Neural progenitor cell (in vitro differentiated cells): ENCODE data around the gene CRACR2B. TPM values are rescaled to one million over a fixed set of nuclear protein-coding genes. Genes with fewer than 3 reads are reported as not detected.
A peak's percentile ranks its signal among the peaks of the same experiment; 100 is the strongest.

Experiments
- DNase-seq: peaks from one replicate; pipeline ENCODE4 v3.0.0-alpha.2; 2016; ENCODE audit warnings: low spot score
- H2AFZ ChIP-seq: fragments of 200-600 bp; sonication (generic); replicated peaks from 2 replicates; pipeline ENCODE4 v1.6.1; 2016; ENCODE audit warnings: antibody characterized with exemption
- H3F3A ChIP-seq: fragments of 200-600 bp; sonication (generic); 2 replicates; pipeline ENCODE4 v1.6.1; 2016; ENCODE audit warnings: antibody characterized with exemption, low read depth
- H3K27ac ChIP-seq: fragments of 200-600 bp; sonication (generic); 2 replicates; pipeline ENCODE4 v1.5.1; 2016; ENCODE audit warnings: mild to moderate bottlenecking
- H3K27me3 ChIP-seq: fragments of 200-600 bp; sonication (generic); 2 replicates; pipeline ENCODE4 v1.6.1; 2016; ENCODE audit warnings: mild to moderate bottlenecking, moderate library complexity
- H3K36me3 ChIP-seq: fragments of 200-600 bp; sonication (generic); 2 replicates; pipeline ENCODE4 v1.5.1; 2016
- H3K4me1 ChIP-seq: fragments of 200-600 bp; sonication (generic); 2 replicates; pipeline ENCODE4 v1.6.1; 2016; ENCODE audit warnings: mixed run types
- H3K4me2 ChIP-seq: fragments of 200-600 bp; sonication (generic); 2 replicates; pipeline ENCODE4 v1.6.1; 2016
- H3K4me3 ChIP-seq: fragments of 200-600 bp; sonication (generic); 2 replicates; pipeline ENCODE4 v1.5.1; 2016
- H3K79me2 ChIP-seq: fragments of 200-600 bp; sonication (generic); 2 replicates; pipeline ENCODE4 v1.6.1; 2016; ENCODE audit warnings: low read depth
- H3K9ac ChIP-seq: fragments of 200-600 bp; sonication (generic); 2 replicates; pipeline ENCODE4 v1.6.1; 2016
- H3K9me3 ChIP-seq: fragments of 200-600 bp; sonication (generic); 2 replicates; pipeline ENCODE4 v1.5.1; 2016; ENCODE audit warnings: low read depth
- H4K20me1 ChIP-seq: fragments of 200-600 bp; sonication (generic); 2 replicates; pipeline ENCODE4 v1.6.1; 2016; ENCODE audit warnings: low read depth
- H3K27ac Mint-ChIP-seq: 3 replicates; pipeline ENCODE4 v1.8.0; 2021; ENCODE audit warnings: mixed read lengths
- H3K27me3 Mint-ChIP-seq: 2 replicates; pipeline ENCODE4 v1.8.0; 2022; ENCODE audit warnings: low read depth, mild to moderate bottlenecking, inconsistent platforms, moderate library complexity, mixed read lengths; ENCODE audit not compliant: insufficient read depth
- H3K36me3 Mint-ChIP-seq: 3 replicates; pipeline ENCODE4 v1.8.0; 2021; ENCODE audit warnings: mixed read lengths
- H3K4me1 Mint-ChIP-seq: 3 replicates; pipeline ENCODE4 v1.8.0; 2021; ENCODE audit warnings: mixed read lengths
- H3K4me3 Mint-ChIP-seq: 3 replicates; pipeline ENCODE4 v1.8.0; 2021; ENCODE audit warnings: mild to moderate bottlenecking, moderate library complexity, mixed read lengths
- H3K9me3 Mint-ChIP-seq: 3 replicates; pipeline ENCODE4 v1.8.0; 2020; ENCODE audit warnings: mixed read lengths
- EZH2 ChIP-seq: fragments of 200-600 bp; sonication (generic); IDR thresholded peaks from 2 replicates; pipeline ENCODE4 v1.6.1; 2017; ENCODE audit warnings: antibody characterized with exemption, mild to moderate bottlenecking, moderate library complexity
- EZH2phosphoT487 ChIP-seq: fragments of 200-600 bp; sonication (generic); IDR thresholded peaks from 2 replicates; pipeline ENCODE4 v1.6.1; 2017; ENCODE audit warnings: antibody characterized with exemption
- total RNA-seq: library from RNA; depleted of rRNA; stranded (reverse); fragments of >200 nt; gene quantifications from 2 replicates; pipeline ENCODE4 v1.2.3, GENCODE V29; 2015; ENCODE audit warnings: low replicate concordance
- TF ChIP-seq, protein P1 (sequence below): fragments of 200-600 bp; sonication (generic); IDR thresholded peaks from 2 replicates; pipeline ENCODE4 v1.5.1; 2017; ENCODE audit warnings: antibody characterized with exemption, mild to moderate bottlenecking

The CRACR2B gene
- total RNA-seq, result 3.9 and 11.6 TPM in 2 replicates

DNA sequence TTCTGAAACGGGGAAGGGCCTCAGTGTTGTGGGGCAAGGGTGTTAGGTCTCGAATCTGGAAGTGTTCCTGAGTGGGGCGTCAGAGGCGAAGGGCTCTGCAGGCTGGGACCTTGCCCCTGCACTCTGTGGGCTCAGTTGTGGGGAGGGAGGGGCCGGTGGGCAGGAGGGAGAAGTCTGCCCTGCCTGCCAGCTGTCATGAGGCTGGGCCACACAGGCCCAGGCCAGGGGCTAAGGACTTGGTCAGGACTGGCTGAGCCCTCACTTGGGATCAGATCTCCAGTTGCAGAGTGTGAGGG is at the start of gene CRACR2B:
Gene CRACR2B, plus strand, starts transcription at position 23 of the 296 bp plus-strand sequence. CDS start 689 bp downstream, outside the sequence.
- no peak within 1 kb of the TSS for H3K27ac Mint-ChIP-seq
- peaks cover 54% of the 10 kb centered on the region for H3K4me1 ChIP-seq
- peak within 1 kb of the TSS; percentile 80 for H3K4me2 ChIP-seq
- H3K4me3 Mint-ChIP-seq, result peak within 1 kb of the TSS; percentile 78
- TF ChIP-seq, protein P1, sequence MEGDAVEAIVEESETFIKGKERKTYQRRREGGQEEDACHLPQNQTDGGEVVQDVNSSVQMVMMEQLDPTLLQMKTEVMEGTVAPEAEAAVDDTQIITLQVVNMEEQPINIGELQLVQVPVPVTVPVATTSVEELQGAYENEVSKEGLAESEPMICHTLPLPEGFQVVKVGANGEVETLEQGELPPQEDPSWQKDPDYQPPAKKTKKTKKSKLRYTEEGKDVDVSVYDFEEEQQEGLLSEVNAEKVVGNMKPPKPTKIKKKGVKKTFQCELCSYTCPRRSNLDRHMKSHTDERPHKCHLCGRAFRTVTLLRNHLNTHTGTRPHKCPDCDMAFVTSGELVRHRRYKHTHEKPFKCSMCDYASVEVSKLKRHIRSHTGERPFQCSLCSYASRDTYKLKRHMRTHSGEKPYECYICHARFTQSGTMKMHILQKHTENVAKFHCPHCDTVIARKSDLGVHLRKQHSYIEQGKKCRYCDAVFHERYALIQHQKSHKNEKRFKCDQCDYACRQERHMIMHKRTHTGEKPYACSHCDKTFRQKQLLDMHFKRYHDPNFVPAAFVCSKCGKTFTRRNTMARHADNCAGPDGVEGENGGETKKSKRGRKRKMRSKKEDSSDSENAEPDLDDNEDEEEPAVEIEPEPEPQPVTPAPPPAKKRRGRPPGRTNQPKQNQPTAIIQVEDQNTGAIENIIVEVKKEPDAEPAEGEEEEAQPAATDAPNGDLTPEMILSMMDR, result no peak
- TF ChIP-seq EZH2 (no peak), EZH2phosphoT487 (no peak)
- peaks cover 56% of the 10 kb centered on the region for H4K20me1 ChIP-seq
- H3K9me3 Mint-ChIP-seq, result no peaks in the 10 kb centered on the region
- H3K27me3 ChIP-seq, result peaks cover 76% of the 10 kb centered on the region
- peaks cover 60% of the 10 kb centered on the region for H3F3A ChIP-seq
- no peaks in the 10 kb centered on the region for H3K9me3 ChIP-seq
- H3K27ac ChIP-seq, result no peak within 1 kb of the TSS
- H3K79me2 ChIP-seq, result no peaks in the 10 kb centered on the region
- no peak within 1 kb of the TSS for H3K9ac ChIP-seq
- no peaks in the 10 kb centered on the region for H3K36me3 ChIP-seq
- H3K27me3 Mint-ChIP-seq, result peaks cover 38% of the 10 kb centered on the region
- H3K4me1 Mint-ChIP-seq, result peaks cover 39% of the 10 kb centered on the region
- H3K4me3 ChIP-seq, result peak within 1 kb of the TSS; percentile 50
- peaks cover 4% of the 10 kb centered on the region for H3K36me3 Mint-ChIP-seq
- H2AFZ ChIP-seq, result peak within 1 kb of the TSS; percentile 7
- no peak for DNase-seq

DNA sequence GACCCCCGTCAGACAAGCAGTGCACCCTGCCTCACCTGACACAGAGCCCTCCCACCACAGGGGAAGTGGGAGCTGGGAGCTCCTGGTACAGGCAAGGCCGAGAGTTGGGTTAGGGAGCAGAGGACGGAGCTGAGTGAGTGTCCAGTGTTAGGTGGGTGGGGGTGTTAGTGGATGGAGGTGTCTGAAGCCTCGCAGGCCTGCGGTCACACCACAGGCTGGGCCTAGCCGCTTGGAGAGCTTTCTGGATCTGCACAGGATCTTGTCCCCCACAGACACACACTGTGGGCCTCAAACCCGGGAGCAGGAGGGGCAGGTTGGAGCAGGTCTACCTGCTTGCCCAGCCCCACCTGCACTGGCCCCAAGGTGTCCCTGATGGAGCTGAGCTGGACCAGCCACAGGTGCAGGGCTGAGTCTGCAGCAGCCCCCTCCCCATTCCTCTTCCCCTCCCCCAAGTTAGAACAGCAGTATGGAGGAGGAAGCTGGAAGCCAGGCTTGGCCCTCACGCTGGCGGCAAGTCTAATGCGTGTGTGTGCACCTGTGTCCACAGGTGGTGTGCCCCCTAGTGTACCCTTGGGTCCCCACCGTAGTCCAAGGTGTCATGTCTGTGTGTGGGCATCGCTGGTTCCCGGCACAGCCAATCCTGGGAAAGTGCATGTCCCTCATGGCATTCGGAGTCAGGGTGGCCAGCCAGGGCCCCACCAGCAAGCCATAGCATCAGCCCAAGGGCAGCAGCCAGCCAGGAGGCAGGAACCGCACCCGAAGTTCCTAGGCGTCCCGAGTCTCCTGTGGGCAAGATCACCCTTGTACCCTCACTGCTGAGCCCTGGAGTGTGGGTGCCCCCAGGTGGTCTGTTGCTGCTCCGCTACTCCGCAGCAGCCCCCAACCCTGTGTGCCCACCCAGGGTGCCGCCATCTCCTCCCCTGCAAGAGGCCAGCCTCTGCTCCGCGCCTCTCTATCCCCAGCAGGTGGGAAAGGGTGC is 48.5 kb upstream of the CRACR2B start:
- no peak overlapping the region for H3K4me3 ChIP-seq
- H3K4me1 ChIP-seq, result peaks cover 27% of the 10 kb centered on the region
- no peak overlapping the region for H3K9ac ChIP-seq
- H3K36me3 Mint-ChIP-seq, result peaks cover 3% of the 10 kb centered on the region
- H3K27ac ChIP-seq, result no peak overlapping the region
- no peak overlapping the region for H3K27ac Mint-ChIP-seq
- peaks cover 38% of the 10 kb centered on the region for H3K79me2 ChIP-seq
- peaks cover 34% of the 10 kb centered on the region for H3K4me1 Mint-ChIP-seq
- TF ChIP-seq EZH2phosphoT487 (no peak), EZH2 (no peak)
- TF ChIP-seq, protein P1, result no peak
- H3K27me3 Mint-ChIP-seq, result peaks cover 3% of the 10 kb centered on the region
- DNase-seq, result no peak
- no peaks in the 10 kb centered on the region for H3K9me3 Mint-ChIP-seq
- no peaks in the 10 kb centered on the region for H3K36me3 ChIP-seq
- peaks cover 31% of the 10 kb centered on the region for H3F3A ChIP-seq
- no peaks in the 10 kb centered on the region for H3K9me3 ChIP-seq
- peaks cover 40% of the 10 kb centered on the region for H4K20me1 ChIP-seq
- peak overlapping the region; percentile 74 for H3K4me3 Mint-ChIP-seq
- no peak overlapping the region for H2AFZ ChIP-seq
- no peak overlapping the region for H3K4me2 ChIP-seq
- no peaks in the 10 kb centered on the region for H3K27me3 ChIP-seq

DNA sequence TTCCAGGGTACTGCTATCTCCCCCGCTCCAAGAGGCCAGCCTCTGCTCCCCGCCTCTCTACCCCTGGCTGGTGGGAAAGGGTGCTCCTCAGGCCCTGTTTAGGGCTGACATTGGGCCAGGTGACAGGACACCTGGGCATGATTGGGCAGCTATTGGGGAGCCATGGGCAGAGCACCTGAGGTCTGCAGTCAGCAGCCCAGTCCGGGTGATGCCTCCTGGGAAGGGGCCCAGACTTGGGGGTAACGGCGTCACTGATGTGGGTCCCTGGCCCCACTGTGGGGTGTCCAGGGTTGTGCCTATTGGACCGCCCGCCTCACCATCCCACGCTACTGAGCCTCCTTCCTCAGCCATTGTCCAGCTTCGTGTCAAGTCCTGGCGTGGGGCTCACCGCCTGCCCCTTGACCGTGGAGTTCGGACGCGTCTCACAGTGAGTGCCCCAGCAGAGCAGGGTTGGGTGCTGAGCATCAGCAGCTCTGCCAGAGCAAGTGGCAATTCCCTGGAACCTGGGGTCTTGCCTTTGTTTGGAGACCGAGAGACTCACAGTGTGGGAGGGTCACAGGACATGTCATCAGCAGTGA is 47.7 kb upstream of the CRACR2B start:
- H3F3A ChIP-seq, result peaks cover 36% of the 10 kb centered on the region
- H3K27ac Mint-ChIP-seq, result no peak overlapping the region
- DNase-seq, result no peak
- H3K79me2 ChIP-seq, result peaks cover 30% of the 10 kb centered on the region
- no peaks in the 10 kb centered on the region for H3K9me3 Mint-ChIP-seq
- H4K20me1 ChIP-seq, result peaks cover 37% of the 10 kb centered on the region
- H3K4me1 Mint-ChIP-seq, result peaks cover 34% of the 10 kb centered on the region
- peak overlapping the region; percentile 29 for H3K4me3 Mint-ChIP-seq
- H3K27me3 Mint-ChIP-seq, result peaks cover 6% of the 10 kb centered on the region
- H3K9me3 ChIP-seq, result no peaks in the 10 kb centered on the region
- no peak overlapping the region for H3K27ac ChIP-seq
- peaks cover 3% of the 10 kb centered on the region for H3K36me3 Mint-ChIP-seq
- H3K27me3 ChIP-seq, result no peaks in the 10 kb centered on the region
- no peak overlapping the region for H2AFZ ChIP-seq
- H3K4me2 ChIP-seq, result no peak overlapping the region
- no peak overlapping the region for H3K9ac ChIP-seq
- peaks cover 27% of the 10 kb centered on the region for H3K4me1 ChIP-seq
- TF ChIP-seq EZH2phosphoT487 (no peak), EZH2 (no peak)
- TF ChIP-seq, protein P1, result no peak
- no peak overlapping the region for H3K4me3 ChIP-seq
- H3K36me3 ChIP-seq, result no peaks in the 10 kb centered on the region
